GM10266 (cell line): ENCODE data around the gene PKP2.

ENCODE experiments used
- DNase-seq: peaks from one replicate; pipeline ENCODE4 v3.0.0; 2012; ENCODE audit errors: extremely low spot score
- CTCF ChIP-seq: IDR thresholded peaks from 2 replicates; pipeline ENCODE4 v1.5.1; 2012; ENCODE audit warnings: mild to moderate bottlenecking, low read depth; ENCODE audit not compliant: control insufficient read depth, insufficient read depth; ENCODE audit errors: missing control alignments

PKP2 gene

DNA sequence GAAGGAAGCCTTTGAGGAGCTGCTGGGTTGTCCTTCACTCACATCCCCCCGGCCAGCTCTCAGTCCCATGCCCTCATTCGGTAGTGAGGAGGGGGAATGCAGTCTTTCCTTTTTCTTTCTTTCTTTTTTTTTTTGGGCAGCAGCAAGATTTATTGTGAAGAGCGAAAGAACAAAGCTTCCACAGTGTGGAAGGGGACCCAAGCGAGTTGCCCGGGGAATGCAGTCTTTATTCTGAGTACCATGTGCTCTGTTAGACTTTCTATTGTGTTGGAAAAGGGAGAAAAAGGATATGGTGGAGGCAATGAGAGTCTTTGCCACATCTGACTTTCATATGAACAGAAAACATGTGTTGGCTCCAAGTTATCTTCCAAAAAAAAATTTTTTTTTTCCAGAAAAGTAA lies 111.0 kb downstream of the PKP2 start:
- no peak for DNase-seq
- no peak for TF ChIP-seq CTCF

DNA sequence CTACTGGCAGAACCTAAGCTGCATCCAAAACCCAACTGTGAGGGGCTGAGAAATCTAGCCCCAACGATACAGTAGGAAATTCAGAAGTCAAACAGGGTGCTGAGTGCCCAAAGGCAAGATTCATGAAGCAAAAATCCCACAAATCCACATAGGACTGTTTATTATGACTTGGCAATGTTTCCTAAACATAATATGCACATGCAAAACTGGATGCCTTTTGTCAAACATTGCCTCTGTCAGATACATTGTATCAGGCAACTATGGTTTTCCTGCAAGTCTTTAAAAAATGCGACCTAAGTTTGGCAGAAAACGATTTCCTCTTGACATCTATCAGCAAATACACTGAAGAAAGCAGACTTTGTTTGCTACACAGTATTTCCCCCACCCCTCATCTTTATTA lies 113.5 kb downstream of the PKP2 start:
- DNase-seq, result no peak
- no peak for TF ChIP-seq CTCF

DNA sequence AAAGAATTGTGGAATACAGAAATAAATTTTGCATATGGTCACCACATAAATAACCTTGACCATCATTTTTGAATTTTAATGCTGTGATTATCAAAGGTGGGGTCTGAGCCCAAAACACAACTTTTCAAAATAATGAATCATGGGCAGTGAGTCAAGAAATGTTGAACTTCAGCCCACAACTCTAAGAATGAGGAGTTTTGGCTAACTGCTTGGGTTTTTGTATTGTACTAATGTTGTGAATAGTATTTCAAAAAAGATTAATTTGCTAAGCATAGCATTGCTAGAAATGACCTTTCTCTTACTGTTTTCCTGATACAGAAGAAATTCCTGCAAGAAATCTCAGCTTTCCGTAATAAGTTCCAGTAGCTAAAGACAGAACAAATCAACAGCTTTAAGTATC lies 116.5 kb downstream of the PKP2 start:
- DNase-seq, result no peak
- no peak for TF ChIP-seq CTCF

- TF ChIP-seq CTCF, result no peak
- no peak for DNase-seq
Observed at GRCh38 chr12:32777691-32778175, 118.8 kb downstream of the PKP2 start.

GRCh38 chr12:32777159-32777558 lies 119.4 kb downstream of the PKP2 start:
- no peak for TF ChIP-seq CTCF
- no peak for DNase-seq

GRCh38 chr12:32776258-32776657 lies 120.3 kb downstream of the PKP2 start:
- DNase-seq, result no peak
- no peak for TF ChIP-seq CTCF

GRCh38 chr12:32773691-32774090 lies 122.9 kb downstream of the PKP2 start:
- no peak for DNase-seq
- TF ChIP-seq CTCF, result no peak

- TF ChIP-seq CTCF, result no peak
- DNase-seq, result no peak
Observed at GRCh38 chr12:32770141-32770540, 126.4 kb downstream of the PKP2 start.
